Tongue (tissue), 2 donors: Measurements from ENCODE around the gene SBK3. TPM values are rescaled to one million over a fixed set of nuclear protein-coding genes. Genes with fewer than 3 reads are reported as not detected.
A peak's percentile ranks its signal among the peaks of the same experiment; 100 is the strongest.
"Not testable (repeated sequence)": the region's sequence is repeated elsewhere in the genome, so short reads cannot be mapped to it uniquely, and the experiment has no call there.

Experiments
- DNase-seq: peaks from one replicate; pipeline ENCODE4 v3.0.0-alpha.2; 2015
- total RNA-seq: library from RNA; depleted of rRNA; stranded (reverse); fragments of >200 nt; gene quantifications from one replicate; pipeline ENCODE4 v1.2.3, GENCODE V29; 2014

Gene SBK3
- not detected for total RNA-seq

GRCh38 chr19:55545443-55545842 lies at the start of gene SBK3:
Gene SBK3, minus strand, starts transcription at chr19:55545543. Its CDS starts 0 bp downstream, at chr19:55545543.
- DNase-seq = no peak

- no peak for DNase-seq
Measured at GRCh38 chr19:55593096-55593772, 47.9 kb upstream of the SBK3 start.

GRCh38 chr19:55592391-55593090 lies 47.2 kb upstream of the SBK3 start:
- no peak for DNase-seq

GRCh38 chr19:55591555-55591954 lies 46.2 kb upstream of the SBK3 start:
- DNase-seq = no peak

GRCh38 chr19:55590617-55591016 lies 45.3 kb upstream of the SBK3 start:
- DNase-seq = peak; percentile 29

- DNase-seq = no peak
Measured at GRCh38 chr19:55590109-55590508, 44.8 kb upstream of the SBK3 start.

GRCh38 chr19:55588738-55589137 lies 43.4 kb upstream of the SBK3 start:
- no peak for DNase-seq

- DNase-seq = peak; percentile 96
Measured at GRCh38 chr19:55586976-55587668, 41.8 kb upstream of the SBK3 start.

- DNase-seq = peak; percentile 94
Measured at GRCh38 chr19:55585658-55586339, 40.5 kb upstream of the SBK3 start.

- DNase-seq = no peak
Measured at GRCh38 chr19:55584871-55585270, 39.5 kb upstream of the SBK3 start.

- DNase-seq = not testable (repeated sequence)
Measured at GRCh38 chr19:55583897-55584296, 38.6 kb upstream of the SBK3 start.

GRCh38 chr19:55582284-55582683 lies 36.9 kb upstream of the SBK3 start:
- not testable (repeated sequence) for DNase-seq

GRCh38 chr19:55581823-55582223 lies 36.5 kb upstream of the SBK3 start:
- no peak for DNase-seq

- peak; percentile 38 for DNase-seq
Measured at GRCh38 chr19:55581145-55581822, 35.9 kb upstream of the SBK3 start.

- peak; percentile 96 for DNase-seq
Measured at GRCh38 chr19:55580628-55581144, 35.3 kb upstream of the SBK3 start, which contains the start of gene ZNF579. Gene ZNF579, minus strand, starts transcription at chr19:55580848. Its CDS starts 1,209 bp downstream, at chr19:55579639.

GRCh38 chr19:55579766-55580621 lies 34.7 kb upstream of the SBK3 start:
- DNase-seq = peak; percentile 73

GRCh38 chr19:55578761-55579747 lies 33.7 kb upstream of the SBK3 start:
- DNase-seq = no peak

- no peak for DNase-seq
Measured at GRCh38 chr19:55578031-55578760, 32.9 kb upstream of the SBK3 start.

- DNase-seq = no peak
Measured at GRCh38 chr19:55576746-55577145, 31.4 kb upstream of the SBK3 start.
